Astrocyte (in vitro differentiated cells and primary cell): Measurements from ENCODE around the gene ARTN.

Experiments
- CTCF ChIP-seq: IDR thresholded peaks from 2 replicates; pipeline ENCODE4 v1.5.1; 2011; ENCODE audit warnings: low read depth, mild to moderate bottlenecking, inconsistent platforms, low read length, moderate library complexity; ENCODE audit not compliant: insufficient read depth
- EZH2 ChIP-seq: IDR thresholded peaks from 2 replicates; pipeline ENCODE4 v1.6.1; 2012; ENCODE audit warnings: mild to moderate bottlenecking, low read length, inconsistent platforms; ENCODE audit not compliant: insufficient read depth

GRCh38 chr1:43962324-43962723 is 28.7 kb downstream of the ARTN start:
- TF ChIP-seq CTCF (no peak), EZH2 (no peak)
